ENCODE results near the gene EIF4A3.
"Not testable (repeated sequence)": the region's sequence is repeated elsewhere in the genome, so short reads cannot be mapped to it uniquely, and the experiment has no call there.

The EIF4A3 gene

DNA sequence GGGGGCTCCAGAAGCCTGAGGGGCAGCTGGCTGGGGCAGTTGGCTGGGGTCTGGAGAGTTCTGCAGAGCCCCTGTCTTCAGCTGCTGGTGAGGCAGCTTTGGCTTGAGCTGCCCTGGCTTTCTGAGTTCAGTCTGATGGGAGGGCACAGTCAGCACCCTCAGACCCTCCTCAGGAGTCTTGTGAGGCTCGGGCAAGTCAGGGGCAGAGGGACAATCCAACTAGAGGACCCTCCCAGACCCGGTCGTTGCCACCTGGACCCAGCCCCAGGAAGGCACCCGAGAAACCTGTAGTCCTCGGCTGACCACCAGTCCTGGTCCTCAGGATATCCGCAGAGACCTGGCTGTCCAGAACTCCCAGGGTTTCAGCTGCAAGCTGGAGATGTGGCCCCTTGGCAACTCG, 24.8 kb upstream of the EIF4A3 start:
- DNase-seq (ENCODE audit: low read depth): no peak

DNA sequence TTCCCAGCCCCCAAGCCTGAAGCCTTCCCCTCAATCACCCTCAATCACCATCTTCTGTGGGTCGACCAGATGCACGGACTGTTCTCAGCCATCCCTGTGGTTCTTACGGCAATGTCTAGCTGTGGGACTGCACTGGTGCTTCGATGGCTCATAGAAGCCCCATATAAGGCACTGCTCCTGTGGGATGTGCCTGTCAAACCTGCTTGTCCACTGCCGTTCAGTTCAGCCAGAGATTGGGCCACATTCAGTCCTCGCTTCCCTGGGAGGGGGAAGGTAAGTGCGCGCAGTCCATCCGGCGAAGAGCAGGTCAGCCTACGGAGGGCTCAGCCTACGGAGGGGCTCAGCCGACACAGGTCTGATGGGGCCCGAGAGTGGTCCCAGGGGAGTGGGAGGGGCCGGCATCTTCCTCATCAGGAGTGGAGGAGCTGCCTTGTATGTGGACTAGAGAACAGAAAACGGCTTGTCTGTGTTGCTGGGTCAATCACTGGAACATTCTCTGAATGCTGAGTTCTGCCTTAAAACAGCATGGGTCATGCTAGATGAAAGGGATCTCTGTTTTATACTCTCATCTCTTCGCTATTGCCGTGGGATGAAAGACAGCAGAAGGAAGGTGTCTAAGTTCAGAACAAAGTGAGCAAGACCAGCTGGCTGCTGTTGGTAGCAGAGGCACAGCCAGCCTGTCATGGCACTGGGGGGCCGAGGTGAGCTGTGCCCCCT, 23.0 kb upstream of the EIF4A3 start, which contains the start of gene CARD14:
TSS of gene CARD14 (plus strand) at position 247 of the 717 bp plus-strand sequence. CDS start 11,409 bp downstream, outside the sequence.
- no peak for DNase-seq (ENCODE audit: low read depth)

- no peak for DNase-seq (ENCODE audit: low read depth)
Observed at GRCh38 chr17:80169107-80169506, 22.2 kb upstream of the EIF4A3 start.

- DNase-seq (ENCODE audit: low read depth): no peak
Observed at GRCh38 chr17:80168371-80168770, 21.4 kb upstream of the EIF4A3 start.

DNA sequence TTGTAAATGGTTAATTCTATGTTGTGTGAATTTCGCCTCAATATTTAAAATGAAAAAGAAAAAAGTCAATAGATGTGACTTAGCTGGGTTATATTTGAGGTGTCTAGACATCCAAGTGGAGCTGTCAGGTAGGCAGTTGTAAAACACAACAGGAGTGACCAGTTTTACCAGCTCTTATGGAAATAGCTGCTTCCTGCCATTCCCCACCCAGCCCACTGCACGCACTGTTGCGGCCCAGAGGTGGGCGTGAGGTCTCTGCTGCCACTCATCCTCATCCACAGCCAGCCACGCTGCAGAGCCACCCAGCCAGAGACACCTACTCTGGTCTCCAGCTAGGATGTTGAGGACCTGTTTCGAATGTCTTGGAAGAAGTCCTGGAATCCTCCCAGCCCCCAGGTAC, 19.5 kb upstream of the EIF4A3 start:
- DNase-seq (ENCODE audit: low read depth): no peak

- DNase-seq (ENCODE audit: low read depth): no peak
Observed at GRCh38 chr17:80164185-80164584, 17.3 kb upstream of the EIF4A3 start.

DNA sequence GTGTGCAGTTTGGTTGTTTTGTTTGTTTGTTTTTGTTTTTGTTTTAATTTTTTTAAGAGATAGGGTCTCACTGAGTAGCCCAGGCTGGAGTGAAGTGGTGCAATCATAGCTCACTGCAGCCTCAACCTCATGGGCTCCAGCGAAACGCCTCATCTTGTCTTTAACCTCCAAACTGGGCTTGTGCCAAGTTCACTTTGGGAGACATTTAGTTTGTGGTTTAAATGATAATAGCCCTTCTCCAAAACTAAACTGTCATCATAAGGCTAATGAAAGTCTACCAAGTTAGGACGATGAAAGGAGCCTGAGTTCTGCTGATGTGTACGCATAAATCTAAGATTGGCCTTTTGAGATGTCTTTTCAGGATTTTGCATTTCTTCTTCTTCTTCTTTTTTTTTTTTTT, 16.4 kb upstream of the EIF4A3 start:
- DNase-seq (ENCODE audit: low read depth): no peak

GRCh38 chr17:80160536-80160935, 13.6 kb upstream of the EIF4A3 start:
- DNase-seq (ENCODE audit: low read depth): no peak

DNA sequence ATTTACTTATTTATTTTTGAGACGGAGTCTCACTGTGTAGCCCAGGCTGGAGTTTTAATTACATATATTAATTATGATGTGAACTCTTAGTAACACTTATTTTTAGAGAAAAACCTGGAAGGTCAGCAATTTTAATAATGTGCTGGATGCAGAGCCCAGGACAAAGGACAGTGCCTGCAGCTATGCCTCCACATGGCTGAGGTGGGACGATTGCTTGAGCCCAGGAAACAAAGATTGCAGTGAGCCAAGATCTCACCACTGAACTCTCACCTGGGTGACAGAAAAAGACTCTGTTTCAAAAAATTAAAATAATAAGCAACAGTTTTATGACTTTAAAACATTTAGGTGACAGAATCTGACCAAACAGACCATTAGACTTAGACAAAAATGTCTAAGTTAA, 11.9 kb upstream of the EIF4A3 start:
- no peak for DNase-seq (ENCODE audit: low read depth)

DNA sequence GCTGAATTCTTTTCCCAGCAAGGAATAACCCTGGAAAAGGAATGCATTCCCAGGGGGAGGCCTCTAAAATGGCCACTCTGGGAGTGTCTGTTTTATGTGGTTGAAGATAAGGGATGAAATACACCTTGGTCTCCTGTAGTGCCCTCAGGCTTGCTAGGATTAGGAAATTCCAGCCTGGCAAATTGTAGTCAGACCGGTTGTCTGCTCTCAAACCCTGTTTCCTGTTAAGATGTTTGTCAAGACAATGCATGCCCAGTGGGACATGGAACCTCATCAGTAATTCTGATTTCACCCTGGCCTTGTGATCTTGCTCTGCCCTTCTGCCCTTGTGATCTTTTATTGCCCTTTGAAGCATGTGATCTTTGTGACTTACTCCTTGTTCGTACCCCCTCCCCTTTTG, 8.7 kb upstream of the EIF4A3 start:
- not testable (repeated sequence) for DNase-seq (ENCODE audit: low read depth)

DNA sequence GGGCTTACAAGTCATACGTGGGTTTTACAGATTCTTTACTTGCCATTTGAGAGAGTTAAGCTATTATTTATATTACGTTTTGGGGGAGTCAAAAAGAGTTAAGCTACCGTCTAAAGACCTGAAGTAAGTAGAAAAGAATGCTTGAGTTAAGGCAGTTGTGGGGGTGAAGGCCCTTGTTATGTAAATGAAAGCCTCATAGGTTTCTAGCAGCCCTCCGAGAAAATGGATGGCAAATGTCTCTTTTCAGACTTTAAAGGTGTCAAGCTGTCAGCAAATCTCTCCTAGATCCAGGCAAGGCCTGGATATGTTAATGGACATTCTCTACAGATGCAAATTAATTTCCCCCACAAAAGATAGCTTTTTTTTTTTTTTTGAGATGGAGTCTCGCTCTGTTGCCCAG, 7.2 kb upstream of the EIF4A3 start:
- DNase-seq (ENCODE audit: low read depth): no peak

DNA sequence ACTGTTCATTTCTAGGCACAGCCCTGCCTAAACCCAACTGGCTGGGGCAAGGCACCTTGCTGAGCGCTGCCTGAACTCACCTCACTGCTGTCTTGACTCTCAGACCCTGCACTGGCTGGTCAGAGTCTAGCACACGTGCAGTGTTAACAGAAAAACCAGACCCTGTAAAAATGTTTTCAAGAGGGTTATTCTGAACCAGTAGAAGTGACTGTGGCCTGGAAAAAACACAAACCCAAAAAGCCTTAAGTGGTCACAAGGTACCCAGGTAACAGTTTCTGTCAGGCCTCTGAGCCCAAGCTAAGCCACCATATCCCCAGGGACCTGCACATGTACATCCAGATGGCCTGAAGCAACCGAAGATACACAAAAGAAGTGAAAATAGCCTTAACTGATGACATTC, 6.1 kb upstream of the EIF4A3 start:
- DNase-seq (ENCODE audit: low read depth): no peak

DNA sequence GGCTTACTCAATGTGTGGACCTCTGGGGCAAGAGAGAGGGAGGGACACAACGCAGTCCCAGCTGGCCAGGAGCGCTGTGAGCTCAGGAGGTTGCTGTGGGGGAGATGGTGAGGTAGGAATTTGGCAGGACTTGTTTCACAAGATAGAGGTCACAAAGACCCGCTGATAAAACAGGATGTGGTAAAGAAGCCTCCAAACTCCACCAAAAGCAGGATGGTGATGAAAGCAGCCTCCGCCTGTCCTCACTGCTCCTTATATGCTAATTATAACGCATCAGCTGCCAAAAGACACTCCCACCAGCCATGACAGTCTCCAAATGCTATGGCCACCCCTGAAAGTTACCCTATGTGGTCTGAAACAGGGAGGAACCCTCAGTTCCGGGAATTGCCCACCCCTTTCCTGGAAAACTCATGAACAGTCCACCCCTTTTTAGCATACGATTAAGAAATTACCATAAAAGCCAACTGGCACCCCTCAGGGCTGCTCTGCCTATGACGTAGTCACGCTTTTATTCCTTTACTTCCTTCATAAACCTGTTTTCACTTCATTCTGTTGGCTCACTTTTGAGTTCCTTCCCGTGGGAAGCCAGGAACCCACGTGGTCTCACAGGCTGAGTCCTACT, 5.3 kb upstream of the EIF4A3 start:
- no peak for DNase-seq (ENCODE audit: low read depth)

- DNase-seq (ENCODE audit: low read depth): no peak
Observed at GRCh38 chr17:80151333-80151732, 4.4 kb upstream of the EIF4A3 start.

GRCh38 chr17:80146121-80147034, 550 bp downstream of the EIF4A3 start:
- no peak for DNase-seq (ENCODE audit: low read depth)

GRCh38 chr17:80145076-80146075, 1.6 kb downstream of the EIF4A3 start:
- DNase-seq (ENCODE audit: low read depth): no peak

DNA sequence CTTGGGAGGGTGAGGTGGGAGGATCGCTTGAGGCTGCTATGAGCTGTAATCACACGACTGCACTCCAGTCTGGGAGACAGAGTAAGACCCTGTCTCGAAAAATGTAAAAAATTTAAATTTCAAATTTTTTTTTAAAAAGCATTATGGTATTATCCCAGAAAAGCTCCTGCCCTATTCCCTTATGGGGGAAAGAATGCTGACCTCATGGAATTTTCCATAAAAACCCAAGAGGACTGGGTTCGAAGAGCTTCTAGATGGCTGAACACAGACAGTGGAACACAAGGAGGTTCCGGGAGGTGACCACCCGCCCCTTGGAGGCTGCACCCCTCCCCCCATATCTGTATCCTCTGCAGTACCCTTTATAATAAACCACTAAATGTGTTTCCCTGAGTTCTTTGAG, 4.0 kb downstream of the EIF4A3 start:
- DNase-seq (ENCODE audit: low read depth): no peak

- no peak for DNase-seq (ENCODE audit: low read depth)
Observed at GRCh38 chr17:80141463-80142165, 5.3 kb downstream of the EIF4A3 start.

DNA sequence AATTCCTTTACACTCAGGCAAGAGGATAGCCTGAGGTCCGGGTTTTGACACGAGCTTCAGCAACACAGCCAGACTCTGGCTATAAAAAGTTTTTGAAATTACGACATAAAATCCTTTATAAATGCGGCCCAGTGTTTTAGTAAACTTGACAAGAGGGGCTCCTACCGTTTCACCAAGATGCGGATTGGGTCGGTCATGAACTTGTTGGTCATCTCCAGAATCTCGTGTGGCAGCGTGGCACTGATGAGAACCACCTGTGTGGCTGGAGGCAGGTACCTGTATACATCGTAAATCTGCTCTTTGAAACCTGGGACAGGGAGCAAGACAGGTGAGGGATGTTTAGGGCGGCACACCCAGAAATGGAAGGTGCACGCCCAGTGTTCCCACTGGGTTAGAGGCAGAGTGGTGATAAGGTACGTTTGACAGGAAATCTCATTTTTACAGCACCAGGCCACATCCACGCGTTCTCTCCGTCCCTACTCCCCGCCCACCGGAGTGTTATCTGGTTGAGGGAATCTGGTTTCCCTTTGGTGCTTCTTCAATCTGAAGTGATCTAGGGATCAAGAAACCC, 8.0 kb downstream of the EIF4A3 start:
- DNase-seq (ENCODE audit: low read depth): no peak

- no peak for DNase-seq (ENCODE audit: low read depth)
Observed at GRCh38 chr17:80137131-80137530, 9.8 kb downstream of the EIF4A3 start.

DNA sequence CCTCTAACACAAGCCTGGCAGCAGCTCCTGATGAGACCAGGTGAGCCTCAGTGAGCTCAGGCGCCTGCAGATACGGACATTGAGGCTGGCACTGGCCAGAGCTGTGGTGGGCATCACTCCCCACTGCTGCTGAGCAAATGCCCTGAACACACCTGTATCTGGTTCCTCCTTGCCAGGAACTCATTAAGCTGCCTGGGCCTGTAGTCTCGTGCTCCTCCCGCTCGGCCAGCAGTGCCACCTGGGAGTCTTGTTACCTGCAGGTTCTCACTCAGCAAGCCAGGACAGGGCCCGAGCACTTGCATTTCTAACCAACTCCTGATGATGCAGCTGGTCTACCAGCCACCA, 13.3 kb downstream of the EIF4A3 start:
- DNase-seq (ENCODE audit: low read depth): no peak
